PC-9 (cell line): ENCODE results near the gene SOX10.

Source experiments
- EZH2 ChIP-seq: fragments of 200-600 bp; sonication (generic); IDR thresholded peaks from 2 replicates; pipeline ENCODE4 v1.8.0; 2017; ENCODE audit warnings: antibody characterized with exemption, low read depth
- TF ChIP-seq, protein P1 (sequence below): fragments of 200-600 bp; sonication (generic); conservative IDR thresholded peaks from 2 replicates; pipeline ENCODE4 v1.6.1; 2017; ENCODE audit warnings: mixed run types, antibody characterized with exemption, mild to moderate bottlenecking, moderate library complexity

DNA sequence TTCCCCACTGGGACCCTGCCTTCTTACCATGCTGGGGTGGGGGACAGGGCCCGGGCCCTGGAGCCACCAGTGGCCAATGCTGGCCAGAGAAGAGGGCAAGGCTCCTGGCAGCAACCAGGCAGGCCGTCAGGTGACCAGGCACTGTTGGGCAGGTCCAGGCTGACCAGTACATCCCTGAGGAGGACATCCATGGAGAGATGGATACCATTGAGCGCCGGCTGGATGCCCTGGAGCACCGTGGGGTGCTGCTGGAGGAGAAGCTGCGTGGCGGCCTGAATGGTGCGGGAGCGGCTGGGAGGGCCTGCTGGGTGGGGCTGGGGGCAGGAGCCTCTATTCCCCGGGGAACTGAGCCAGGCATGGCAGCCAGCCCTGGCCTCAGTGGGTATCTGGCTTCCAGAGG lies 52.0 kb downstream of the SOX10 start:
- TF ChIP-seq, protein P1, sequence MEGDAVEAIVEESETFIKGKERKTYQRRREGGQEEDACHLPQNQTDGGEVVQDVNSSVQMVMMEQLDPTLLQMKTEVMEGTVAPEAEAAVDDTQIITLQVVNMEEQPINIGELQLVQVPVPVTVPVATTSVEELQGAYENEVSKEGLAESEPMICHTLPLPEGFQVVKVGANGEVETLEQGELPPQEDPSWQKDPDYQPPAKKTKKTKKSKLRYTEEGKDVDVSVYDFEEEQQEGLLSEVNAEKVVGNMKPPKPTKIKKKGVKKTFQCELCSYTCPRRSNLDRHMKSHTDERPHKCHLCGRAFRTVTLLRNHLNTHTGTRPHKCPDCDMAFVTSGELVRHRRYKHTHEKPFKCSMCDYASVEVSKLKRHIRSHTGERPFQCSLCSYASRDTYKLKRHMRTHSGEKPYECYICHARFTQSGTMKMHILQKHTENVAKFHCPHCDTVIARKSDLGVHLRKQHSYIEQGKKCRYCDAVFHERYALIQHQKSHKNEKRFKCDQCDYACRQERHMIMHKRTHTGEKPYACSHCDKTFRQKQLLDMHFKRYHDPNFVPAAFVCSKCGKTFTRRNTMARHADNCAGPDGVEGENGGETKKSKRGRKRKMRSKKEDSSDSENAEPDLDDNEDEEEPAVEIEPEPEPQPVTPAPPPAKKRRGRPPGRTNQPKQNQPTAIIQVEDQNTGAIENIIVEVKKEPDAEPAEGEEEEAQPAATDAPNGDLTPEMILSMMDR: no peak
- no peak for TF ChIP-seq EZH2
